ENCODE data around the gene TBX10.
A peak's percentile ranks its signal among the peaks of the same experiment; 100 is the strongest.
"Not testable (repeated sequence)": the region's sequence is repeated elsewhere in the genome, so short reads cannot be mapped to it uniquely, and the experiment has no call there.

The TBX10 gene

DNA sequence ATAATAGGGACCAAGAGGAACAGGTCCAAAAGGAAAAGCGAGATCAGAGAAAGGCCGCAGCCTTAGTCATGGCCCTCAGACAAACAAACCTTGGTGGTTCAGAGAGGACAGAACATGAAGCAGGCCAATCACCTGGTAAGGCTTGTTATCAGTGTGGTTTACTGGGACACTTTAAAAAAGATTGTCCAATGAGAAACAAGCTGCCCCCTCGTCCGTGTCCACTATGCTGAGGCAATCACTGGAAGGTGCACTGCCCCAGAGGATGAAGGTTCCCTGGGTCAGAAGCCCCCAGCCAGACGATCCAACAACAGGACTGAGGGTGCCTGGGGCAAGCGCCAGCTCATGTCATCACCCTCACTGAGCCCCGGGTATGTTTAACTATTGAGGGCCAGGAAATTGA is 16.7 kb downstream of the TBX10 start:
- not testable (repeated sequence) for H3K9me3 ChIP-seq (ENCODE audit: control insufficient read depth, low read depth, low read length); H3K4me1 ChIP-seq (ENCODE audit: control insufficient read depth, low read depth, low read length); H3K36me3 ChIP-seq (ENCODE audit: control insufficient read depth, low read depth, low read length); H3K27me3 ChIP-seq (ENCODE audit: control insufficient read depth, insufficient read depth, low read length); H3K27ac ChIP-seq (ENCODE audit: low read length); H3K9ac ChIP-seq (ENCODE audit: low read length); H3K4me3 ChIP-seq (ENCODE audit: low read length)

- H3K9ac ChIP-seq (ENCODE audit: low read length); H3K9me3 ChIP-seq (ENCODE audit: control insufficient read depth, low read depth, low read length); H3K36me3 ChIP-seq (ENCODE audit: control insufficient read depth, low read depth, low read length); H3K27ac ChIP-seq (ENCODE audit: low read length): not testable (repeated sequence)
- peaks cover 16% of the 10 kb centered on the region for H3K27me3 ChIP-seq (ENCODE audit: control insufficient read depth, insufficient read depth, low read length)
- peaks cover 11% of the 10 kb centered on the region for H3K4me1 ChIP-seq (ENCODE audit: control insufficient read depth, low read depth, low read length)
- H3K4me3 ChIP-seq (ENCODE audit: low read length), result peak overlapping the region; percentile 75
Measured at GRCh38 chr11:67621928-67622327, 17.6 kb downstream of the TBX10 start.

DNA sequence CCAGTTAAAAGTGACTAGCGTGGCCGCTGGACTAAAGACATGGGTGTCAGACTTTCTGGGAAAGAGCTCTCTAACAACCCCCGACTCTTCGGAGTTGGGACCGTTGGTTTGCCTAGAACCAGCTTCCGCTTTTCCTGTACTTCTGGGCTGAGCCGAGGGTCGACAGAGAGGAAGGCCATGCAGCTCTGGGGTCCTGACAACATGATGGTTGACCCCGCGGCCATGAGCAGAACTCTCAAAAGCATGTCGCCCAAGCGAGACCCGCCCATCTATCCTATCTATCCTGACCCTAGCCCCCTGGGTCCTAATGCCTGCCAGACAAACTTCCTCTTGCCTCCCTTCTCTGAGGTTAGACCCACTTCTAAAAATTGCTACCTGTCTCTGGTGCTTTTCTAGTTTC is 18.9 kb downstream of the TBX10 start:
- H3K36me3 ChIP-seq (ENCODE audit: control insufficient read depth, low read depth, low read length); H3K27ac ChIP-seq (ENCODE audit: low read length); H3K9me3 ChIP-seq (ENCODE audit: control insufficient read depth, low read depth, low read length): not testable (repeated sequence)
- peak overlapping the region; percentile 73 for H3K9ac ChIP-seq (ENCODE audit: low read length)
- peaks cover 16% of the 10 kb centered on the region for H3K27me3 ChIP-seq (ENCODE audit: control insufficient read depth, insufficient read depth, low read length)
- H3K4me1 ChIP-seq (ENCODE audit: control insufficient read depth, low read depth, low read length), result peaks cover 19% of the 10 kb centered on the region
- H3K4me3 ChIP-seq (ENCODE audit: low read length), result peak overlapping the region; percentile 75

DNA sequence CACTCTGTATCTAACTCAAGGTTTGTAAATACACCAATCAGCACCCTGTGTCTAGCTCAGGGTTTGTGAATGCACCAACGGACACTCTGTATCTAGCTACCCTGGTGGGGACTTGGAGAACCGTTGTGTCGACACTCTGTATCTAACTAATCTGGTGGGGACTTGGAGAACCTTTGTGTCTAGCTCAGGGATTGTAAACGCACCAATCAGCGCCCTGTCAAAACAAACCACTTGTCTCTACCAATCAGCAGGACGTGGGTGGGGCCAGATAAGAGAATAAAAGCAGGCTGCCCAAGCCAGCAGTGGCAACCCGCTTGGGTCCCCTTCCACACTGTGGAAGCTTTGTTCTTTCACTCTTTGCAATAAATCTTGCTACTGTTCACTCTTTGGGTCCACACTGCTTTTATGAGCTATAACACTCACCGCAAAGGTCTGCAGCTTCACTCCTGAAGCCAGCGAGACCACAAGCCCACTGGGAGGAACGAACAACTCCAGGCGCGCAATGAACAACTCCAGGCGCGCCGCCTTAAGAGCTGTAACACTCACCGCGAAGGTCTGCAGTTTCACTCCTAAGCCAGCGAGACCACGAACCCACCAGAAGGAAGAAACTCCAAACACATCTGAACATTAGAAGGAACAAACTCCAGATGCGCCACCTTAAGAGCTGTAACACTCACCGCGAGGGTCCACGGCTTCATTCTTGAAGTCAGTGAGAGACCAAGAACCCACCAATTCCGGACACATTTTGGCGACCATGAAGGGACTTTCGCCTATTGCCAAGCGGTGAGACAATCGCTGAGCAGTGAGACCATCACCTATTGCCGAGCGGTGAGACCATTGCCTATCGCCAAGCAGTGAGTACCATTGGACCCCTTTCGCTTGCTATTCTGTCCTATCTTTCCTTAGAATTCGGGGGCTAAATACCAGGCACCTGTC is 19.6 kb downstream of the TBX10 start:
- H3K27me3 ChIP-seq (ENCODE audit: control insufficient read depth, insufficient read depth, low read length), result peaks cover 16% of the 10 kb centered on the region
- not testable (repeated sequence) for H3K27ac ChIP-seq (ENCODE audit: low read length); H3K36me3 ChIP-seq (ENCODE audit: control insufficient read depth, low read depth, low read length); H3K9me3 ChIP-seq (ENCODE audit: control insufficient read depth, low read depth, low read length)
- H3K9ac ChIP-seq (ENCODE audit: low read length), result peak overlapping the region; percentile 73
- peaks cover 19% of the 10 kb centered on the region for H3K4me1 ChIP-seq (ENCODE audit: control insufficient read depth, low read depth, low read length)
- peak overlapping the region; percentile 75 for H3K4me3 ChIP-seq (ENCODE audit: low read length)

DNA sequence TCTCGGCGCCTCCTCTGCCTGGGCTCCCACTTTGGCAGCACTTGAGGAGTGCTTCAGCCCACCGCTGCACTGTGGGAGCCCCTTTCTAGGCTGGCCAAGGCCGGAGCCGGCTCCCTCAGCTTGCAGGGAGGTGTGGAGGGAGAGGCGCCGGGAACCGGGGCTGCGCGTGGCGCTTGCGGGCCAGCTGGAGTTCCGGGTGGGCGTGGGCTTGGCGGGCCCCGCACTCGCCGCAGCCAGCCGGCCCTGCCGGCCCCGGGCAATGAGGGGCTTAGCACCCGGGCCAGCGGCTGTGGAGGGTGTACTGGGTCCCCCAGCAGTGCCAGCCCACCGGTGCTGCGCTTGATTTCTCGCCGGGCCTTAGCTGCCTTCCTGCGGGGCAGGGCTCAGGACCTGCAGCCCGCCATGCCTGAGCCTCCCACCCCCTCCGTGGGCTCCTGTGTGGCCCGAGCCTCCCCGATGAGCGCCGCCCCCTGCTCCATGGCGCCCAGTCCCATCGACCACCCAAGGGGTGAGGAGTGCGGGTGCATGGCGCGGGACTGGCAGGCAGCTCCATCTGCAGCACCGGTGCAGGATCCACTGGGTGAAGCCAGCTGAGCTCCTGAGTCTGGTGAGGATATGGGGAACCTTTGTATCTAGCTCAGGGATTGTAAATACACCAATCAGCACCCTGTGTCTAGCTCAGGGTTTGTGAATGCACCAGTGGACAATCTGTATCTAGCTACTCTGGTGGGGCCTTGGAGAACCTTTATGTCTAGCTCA is 20.5 kb downstream of the TBX10 start:
- H3K9me3 ChIP-seq (ENCODE audit: control insufficient read depth, low read depth, low read length), result not testable (repeated sequence)

DNA sequence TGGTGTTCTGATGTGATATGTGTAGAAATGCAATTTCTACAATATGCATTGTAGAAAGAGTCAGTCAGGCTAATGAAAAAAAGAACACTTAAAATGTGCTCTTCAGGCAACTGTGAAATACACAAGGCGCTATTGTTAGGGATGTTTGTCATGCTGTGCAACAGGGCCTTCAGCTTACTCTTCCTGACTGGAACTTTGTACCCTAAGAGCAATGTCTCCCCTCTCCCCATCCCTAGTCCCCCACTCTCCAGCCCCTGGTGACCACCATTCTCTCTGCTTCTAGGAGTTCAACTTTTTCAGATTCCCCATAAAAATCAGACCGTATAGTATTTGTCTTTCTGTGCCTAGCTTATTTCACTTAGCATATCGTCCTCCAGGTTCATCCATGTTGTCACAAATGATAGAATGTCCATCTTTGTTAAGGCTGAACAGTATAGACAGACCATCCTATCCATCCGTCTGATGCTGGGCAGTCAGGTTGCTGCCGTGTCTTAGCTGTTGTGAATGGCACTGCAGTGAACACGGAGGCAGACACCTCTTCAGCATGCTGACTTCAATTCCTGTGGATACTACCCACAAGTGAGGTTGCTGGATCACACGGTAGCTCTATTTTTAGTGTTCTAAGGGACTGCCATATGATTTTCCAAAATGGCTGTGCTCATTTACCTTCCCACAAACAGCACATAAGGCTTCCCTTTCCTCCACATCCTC is 22.2 kb downstream of the TBX10 start:
- H3K4me1 ChIP-seq (ENCODE audit: control insufficient read depth, low read depth, low read length), result peaks cover 28% of the 10 kb centered on the region
- H3K27ac ChIP-seq (ENCODE audit: low read length), result no peak overlapping the region
- H3K27me3 ChIP-seq (ENCODE audit: control insufficient read depth, insufficient read depth, low read length), result peaks cover 16% of the 10 kb centered on the region
- H3K9ac ChIP-seq (ENCODE audit: low read length), result no peak overlapping the region
- H3K9me3 ChIP-seq (ENCODE audit: control insufficient read depth, low read depth, low read length), result no peaks in the 10 kb centered on the region
- H3K4me3 ChIP-seq (ENCODE audit: low read length), result peak overlapping the region; percentile 16
- no peaks in the 10 kb centered on the region for H3K36me3 ChIP-seq (ENCODE audit: control insufficient read depth, low read depth, low read length)

More for the DNA sequence above, 20.5 kb downstream of the TBX10 start:
- Histone ChIP-seq H3K27me3 (ENCODE audit: control insufficient read depth, insufficient read depth, low read length) (peaks cover 16% of the 10 kb centered on the region), H3K4me3 (ENCODE audit: low read length) (peak overlapping the region; percentile 75), H3K4me1 (ENCODE audit: control insufficient read depth, low read depth, low read length) (peaks cover 27% of the 10 kb centered on the region)
- not testable (repeated sequence) for H3K27ac ChIP-seq (ENCODE audit: low read length); H3K9ac ChIP-seq (ENCODE audit: low read length); H3K36me3 ChIP-seq (ENCODE audit: control insufficient read depth, low read depth, low read length)

DNA sequence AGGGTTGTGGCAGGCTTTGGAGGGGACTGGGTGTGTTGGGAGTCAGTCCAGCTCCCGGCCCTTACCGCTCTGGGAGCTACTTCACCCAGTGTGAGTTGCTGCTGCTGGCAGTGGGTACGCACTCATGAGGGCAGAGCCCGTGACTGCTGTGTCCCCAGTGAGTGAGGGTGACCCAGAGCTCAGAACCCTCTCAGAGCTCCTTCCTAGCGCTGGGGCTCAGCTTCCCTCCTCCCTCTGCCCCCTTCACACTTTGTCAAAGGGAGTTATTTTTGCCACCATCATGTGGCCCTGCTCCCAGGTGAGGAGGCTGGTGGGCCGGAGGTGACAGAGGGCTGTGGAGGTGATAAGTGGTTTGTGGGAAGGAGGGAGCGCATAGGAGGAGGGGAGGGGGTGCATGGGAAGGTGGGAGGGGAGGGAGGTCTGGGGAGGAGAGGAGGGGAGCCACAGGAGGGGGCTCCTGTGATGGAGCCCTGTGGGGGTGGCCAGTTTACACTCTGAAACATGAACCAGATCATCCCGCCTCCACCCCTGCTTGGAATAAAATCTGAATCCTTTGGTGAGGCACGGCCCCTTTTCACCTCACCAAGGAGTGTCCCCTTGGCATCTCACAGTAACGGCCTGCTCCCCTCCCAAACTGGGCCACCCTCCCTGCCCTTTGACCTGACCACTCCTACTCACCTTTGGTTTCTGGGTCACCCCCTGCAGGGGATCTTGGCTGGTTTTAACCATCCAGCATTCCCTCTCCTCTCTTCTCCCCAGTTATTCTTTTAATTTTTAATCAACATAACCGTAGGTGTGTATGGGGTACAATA is 22.9 kb downstream of the TBX10 start:
- H3K4me1 ChIP-seq (ENCODE audit: control insufficient read depth, low read depth, low read length), result peaks cover 28% of the 10 kb centered on the region
- peaks cover 16% of the 10 kb centered on the region for H3K27me3 ChIP-seq (ENCODE audit: control insufficient read depth, insufficient read depth, low read length)
- no peaks in the 10 kb centered on the region for H3K9me3 ChIP-seq (ENCODE audit: control insufficient read depth, low read depth, low read length)
- no peak overlapping the region for H3K9ac ChIP-seq (ENCODE audit: low read length)
- no peak overlapping the region for H3K27ac ChIP-seq (ENCODE audit: low read length)
- H3K36me3 ChIP-seq (ENCODE audit: control insufficient read depth, low read depth, low read length), result peaks cover 1% of the 10 kb centered on the region
- H3K4me3 ChIP-seq (ENCODE audit: low read length), result peak overlapping the region; percentile 16

GRCh38 chr11:67615728-67616430 is 23.7 kb downstream of the TBX10 start:
- Histone ChIP-seq H3K9me3 (ENCODE audit: control insufficient read depth, low read depth, low read length) (no peaks in the 10 kb centered on the region), H3K4me1 (ENCODE audit: control insufficient read depth, low read depth, low read length) (peaks cover 28% of the 10 kb centered on the region), H3K27me3 (ENCODE audit: control insufficient read depth, insufficient read depth, low read length) (peaks cover 16% of the 10 kb centered on the region), H3K36me3 (ENCODE audit: control insufficient read depth, low read depth, low read length) (peaks cover 4% of the 10 kb centered on the region), H3K27ac (ENCODE audit: low read length) (no peak overlapping the region), H3K9ac (ENCODE audit: low read length) (no peak overlapping the region), H3K4me3 (ENCODE audit: low read length) (no peak overlapping the region)

GRCh38 chr11:67614730-67615714 is 24.5 kb downstream of the TBX10 start:
- Histone ChIP-seq H3K36me3 (ENCODE audit: control insufficient read depth, low read depth, low read length) (peaks cover 9% of the 10 kb centered on the region), H3K9me3 (ENCODE audit: control insufficient read depth, low read depth, low read length) (no peaks in the 10 kb centered on the region), H3K9ac (ENCODE audit: low read length) (no peak overlapping the region), H3K27ac (ENCODE audit: low read length) (no peak overlapping the region), H3K27me3 (ENCODE audit: control insufficient read depth, insufficient read depth, low read length) (peaks cover 16% of the 10 kb centered on the region), H3K4me3 (ENCODE audit: low read length) (no peak overlapping the region), H3K4me1 (ENCODE audit: control insufficient read depth, low read depth, low read length) (peaks cover 28% of the 10 kb centered on the region)

All from iPS-18a (cell line).